MM.1S (cell line): ENCODE data around the gene GPR107.

Source experiments
- DNase-seq: peaks from one replicate; pipeline ENCODE4 v3.0.0-alpha.2; 2015
- H2AFZ ChIP-seq: fragments of 300-600 bp; sonication (generic); 2 replicates; pipeline ENCODE4 v1.6.0; 2016; ENCODE audit warnings: antibody characterized with exemption, low read length
- H3F3A ChIP-seq: fragments of 300-600 bp; sonication (generic); 2 replicates; pipeline ENCODE4 v1.6.1; 2016; ENCODE audit warnings: mild to moderate bottlenecking, antibody characterized with exemption, low read length, moderate library complexity, mixed read lengths; ENCODE audit not compliant: insufficient read depth
- H3K27ac ChIP-seq: fragments of 300-600 bp; sonication (generic); 2 replicates; pipeline ENCODE4 v1.5.1; 2016; ENCODE audit warnings: mild to moderate bottlenecking, low read length
- H3K27me3 ChIP-seq: fragments of 300-600 bp; sonication (generic); replicated peaks from 2 replicates; pipeline ENCODE4 v1.6.0; 2016; ENCODE audit warnings: low read length; ENCODE audit not compliant: insufficient read depth
- H3K36me3 ChIP-seq: fragments of 300-600 bp; sonication (generic); replicated peaks from 2 replicates; pipeline ENCODE4 v1.6.1; 2016; ENCODE audit warnings: mild to moderate bottlenecking, low read length, mixed read lengths; ENCODE audit not compliant: insufficient read depth
- H3K4me1 ChIP-seq: fragments of 300-600 bp; sonication (generic); 2 replicates; pipeline ENCODE4 v1.6.1; 2016; ENCODE audit warnings: low read length, mixed read lengths
- H3K4me2 ChIP-seq: fragments of 300-600 bp; sonication (generic); 2 replicates; pipeline ENCODE4 v1.6.0; 2016; ENCODE audit warnings: low read depth, low read length
- H3K4me3 ChIP-seq: fragments of 300-600 bp; sonication (generic); 2 replicates; pipeline ENCODE4 v1.5.1; 2016; ENCODE audit warnings: low read length, mixed read lengths
- H3K79me2 ChIP-seq: fragments of 300-600 bp; sonication (generic); 2 replicates; pipeline ENCODE4 v1.6.1; 2016; ENCODE audit warnings: mixed run types, low read length, mixed read lengths
- H3K9ac ChIP-seq: fragments of 300-600 bp; sonication (generic); 2 replicates; pipeline ENCODE4 v1.6.1; 2016; ENCODE audit warnings: low read length, mixed read lengths
- H3K9me2 ChIP-seq: fragments of 300-600 bp; sonication (generic); replicated peaks from 2 replicates; pipeline ENCODE4 v1.6.1; 2016; ENCODE audit warnings: mild to moderate bottlenecking, low read length, mixed read lengths; ENCODE audit not compliant: insufficient read depth
- H3K9me3 ChIP-seq: fragments of 300-600 bp; sonication (generic); replicated peaks from 2 replicates; pipeline ENCODE4 v1.6.1; 2016; ENCODE audit warnings: mild to moderate bottlenecking, low read length, mixed read lengths; ENCODE audit not compliant: insufficient read depth
- H4K20me1 ChIP-seq: fragments of 300-600 bp; sonication (generic); 2 replicates; pipeline ENCODE4 v1.6.1; 2016; ENCODE audit warnings: mild to moderate bottlenecking, low read length, moderate library complexity, mixed read lengths; ENCODE audit not compliant: insufficient read depth
- CTCF ChIP-seq: fragments of 300-600 bp; sonication (generic); IDR thresholded peaks from 2 replicates; pipeline ENCODE4 v1.5.1; 2016; ENCODE audit warnings: antibody characterized with exemption, low read length, mixed read lengths
- EZH2 ChIP-seq: fragments of 300-600 bp; sonication (generic); optimal IDR thresholded peaks from 2 replicates; pipeline ENCODE3; 2017; ENCODE audit warnings: low read depth, mild to moderate bottlenecking, antibody characterized with exemption, low read length, mixed read lengths
- EZH2phosphoT487 ChIP-seq: fragments of 300-600 bp; sonication (generic); IDR thresholded peaks from 2 replicates; pipeline ENCODE4 v1.6.1; 2018; ENCODE audit warnings: antibody characterized with exemption, low read length

Gene GPR107

GRCh38 chr9:130149031-130149430, 95.3 kb downstream of the GPR107 start:
- H3K27me3 ChIP-seq, result peaks cover 73% of the 10 kb centered on the region
- no peaks in the 10 kb centered on the region for H3K36me3 ChIP-seq
- no peak for TF ChIP-seq EZH2phosphoT487
- no peaks in the 10 kb centered on the region for H3K79me2 ChIP-seq
- no peaks in the 10 kb centered on the region for H3F3A ChIP-seq
- no peak overlapping the region for H2AFZ ChIP-seq
- H3K9ac ChIP-seq, result no peak overlapping the region
- H3K9me2 ChIP-seq, result no peaks in the 10 kb centered on the region
- no peaks in the 10 kb centered on the region for H3K9me3 ChIP-seq
- no peak for DNase-seq
- no peaks in the 10 kb centered on the region for H3K4me1 ChIP-seq
- no peak overlapping the region for H3K4me3 ChIP-seq
- H4K20me1 ChIP-seq, result no peaks in the 10 kb centered on the region
- H3K4me2 ChIP-seq, result no peak overlapping the region
- no peak overlapping the region for H3K27ac ChIP-seq

GRCh38 chr9:130149654-130150286, 96.1 kb downstream of the GPR107 start:
- Histone ChIP-seq H3K9me2 (no peaks in the 10 kb centered on the region), H2AFZ (no peak overlapping the region), H3K79me2 (no peaks in the 10 kb centered on the region), H3K9me3 (no peaks in the 10 kb centered on the region), H3K4me2 (no peak overlapping the region), H4K20me1 (no peaks in the 10 kb centered on the region), H3F3A (no peaks in the 10 kb centered on the region), H3K27ac (no peak overlapping the region), H3K27me3 (peaks cover 69% of the 10 kb centered on the region), H3K4me3 (no peak overlapping the region), H3K4me1 (no peaks in the 10 kb centered on the region), H3K36me3 (no peaks in the 10 kb centered on the region), H3K9ac (no peak overlapping the region)
- DNase-seq, result no peak
- no peak for TF ChIP-seq EZH2
- no peak for TF ChIP-seq CTCF
- no peak for TF ChIP-seq EZH2phosphoT487

GRCh38 chr9:130150779-130151382, 97.2 kb downstream of the GPR107 start:
- Histone ChIP-seq H3K4me2 (no peak overlapping the region), H3K79me2 (no peaks in the 10 kb centered on the region), H3K36me3 (no peaks in the 10 kb centered on the region), H3K27me3 (peaks cover 70% of the 10 kb centered on the region), H2AFZ (no peak overlapping the region), H3K27ac (no peak overlapping the region), H3K9ac (no peak overlapping the region), H4K20me1 (no peaks in the 10 kb centered on the region), H3F3A (no peaks in the 10 kb centered on the region), H3K9me2 (no peaks in the 10 kb centered on the region), H3K4me1 (no peaks in the 10 kb centered on the region), H3K9me3 (no peaks in the 10 kb centered on the region), H3K4me3 (no peak overlapping the region)
- no peak for DNase-seq
- no peak for TF ChIP-seq EZH2phosphoT487
- TF ChIP-seq CTCF, result no peak
- no peak for TF ChIP-seq EZH2

GRCh38 chr9:130154816-130155215, 101.1 kb downstream of the GPR107 start:
- Histone ChIP-seq H4K20me1 (no peaks in the 10 kb centered on the region), H3K79me2 (no peaks in the 10 kb centered on the region), H3K36me3 (no peaks in the 10 kb centered on the region), H3K4me2 (no peak overlapping the region), H3K9me2 (no peaks in the 10 kb centered on the region), H3K27ac (no peak overlapping the region), H2AFZ (no peak overlapping the region), H3K9me3 (no peaks in the 10 kb centered on the region), H3K4me3 (no peak overlapping the region), H3F3A (no peaks in the 10 kb centered on the region), H3K4me1 (no peaks in the 10 kb centered on the region), H3K27me3 (peaks cover 82% of the 10 kb centered on the region), H3K9ac (no peak overlapping the region)
- TF ChIP-seq EZH2, result no peak
- no peak for TF ChIP-seq CTCF
- no peak for TF ChIP-seq EZH2phosphoT487
- no peak for DNase-seq
